NCI-H345 (cell line): ENCODE measurements around the gene ATXN8OS.
"Not testable (repeated sequence)": the region's sequence is repeated elsewhere in the genome, so short reads cannot be mapped to it uniquely, and the experiment has no call there.

ENCODE experiments used
- DNase-seq: peaks from one replicate; lab custom pipeline; 2025; lab: John Stamatoyannopoulos, UW

ATXN8OS gene

DNA sequence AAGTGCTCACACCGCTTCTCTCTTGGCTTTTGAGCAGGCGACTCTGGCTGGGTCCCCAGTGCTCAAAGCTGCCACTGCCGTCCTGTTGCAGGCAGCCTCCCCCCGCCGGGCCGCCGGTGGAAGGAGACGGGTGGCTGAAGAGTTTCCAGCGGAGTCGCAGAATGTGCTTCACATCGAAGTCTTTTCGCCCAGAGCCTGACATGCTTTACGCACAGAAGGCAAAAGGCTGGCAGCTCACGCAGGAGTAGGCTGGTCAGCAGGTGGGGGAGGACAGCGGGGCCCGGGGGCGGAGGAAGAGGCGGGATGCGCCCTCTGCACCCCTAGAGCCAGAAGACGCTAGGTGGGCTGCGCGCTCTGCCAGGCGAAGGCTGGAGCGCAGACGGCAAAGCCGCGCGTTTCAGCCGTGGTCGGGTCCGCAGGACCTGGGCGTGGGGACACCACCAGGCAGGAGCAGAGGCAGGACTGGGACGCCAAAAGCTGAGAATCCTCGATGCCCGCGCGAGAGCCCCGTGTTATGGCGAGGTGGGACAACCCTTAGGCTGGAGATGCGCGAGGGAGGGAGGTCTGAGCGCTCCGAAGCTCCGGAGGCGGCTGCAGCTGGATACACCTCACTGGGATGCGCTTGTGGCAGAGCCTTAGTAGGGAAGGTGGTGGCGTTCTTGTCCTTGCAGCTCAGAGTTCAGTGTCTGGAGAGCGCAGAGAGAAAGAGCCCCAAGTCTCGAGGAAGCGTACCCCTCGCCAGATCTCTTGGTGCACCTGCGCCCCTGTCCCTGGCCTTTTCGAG is at the start of gene ATXN8OS:
Gene ATXN8OS (plus strand): TSS at position 329 of the 784 bp plus-strand sequence.
- DNase-seq: no peak

GRCh38 chr13:70080012-70080411 is 27.6 kb upstream of the ATXN8OS start:
- DNase-seq: no peak

- no peak for DNase-seq
Observed at GRCh38 chr13:70087247-70087646, 20.4 kb upstream of the ATXN8OS start.

DNA sequence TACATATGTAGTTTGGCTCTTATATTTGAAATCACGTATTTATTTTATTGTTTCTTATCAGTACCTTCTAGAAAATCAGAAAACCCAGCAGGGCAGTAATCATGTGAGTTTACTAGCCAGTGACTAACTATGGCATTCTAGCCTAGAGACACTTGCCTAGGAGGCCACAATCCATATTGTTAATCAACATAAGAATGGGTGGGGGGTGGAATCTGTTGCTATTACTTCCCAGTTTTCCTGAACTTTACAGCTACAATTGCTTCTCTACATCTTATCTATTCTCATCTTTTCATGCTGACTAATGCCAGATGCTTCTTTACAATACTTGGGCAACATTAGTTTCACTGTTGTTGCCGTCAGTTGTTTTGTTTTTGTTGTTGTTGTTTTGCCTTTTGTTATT is 18.7 kb upstream of the ATXN8OS start:
- no peak for DNase-seq

GRCh38 chr13:70090036-70090723 is 17.4 kb upstream of the ATXN8OS start:
- DNase-seq: no peak

DNA sequence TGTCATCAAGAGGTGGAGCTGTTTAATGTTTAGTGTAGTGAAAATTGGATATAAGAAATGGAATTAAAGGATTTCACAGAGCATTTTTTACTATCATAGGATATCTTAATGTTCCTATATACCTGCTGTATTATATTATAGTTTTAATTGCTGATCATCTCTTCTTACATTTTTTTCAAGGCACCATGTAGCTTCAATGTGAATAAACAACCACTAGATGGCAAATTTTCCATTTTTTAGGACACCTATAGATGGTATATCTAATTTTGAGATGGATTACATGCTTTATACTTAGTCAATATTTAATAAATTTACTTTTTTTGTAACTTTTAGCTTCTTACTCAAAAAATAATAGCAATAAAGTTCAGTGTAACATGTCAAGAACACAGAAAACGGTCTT is 9.0 kb upstream of the ATXN8OS start:
- DNase-seq: no peak

- no peak for DNase-seq
Observed at GRCh38 chr13:70104481-70104880, 3.1 kb upstream of the ATXN8OS start.

DNA sequence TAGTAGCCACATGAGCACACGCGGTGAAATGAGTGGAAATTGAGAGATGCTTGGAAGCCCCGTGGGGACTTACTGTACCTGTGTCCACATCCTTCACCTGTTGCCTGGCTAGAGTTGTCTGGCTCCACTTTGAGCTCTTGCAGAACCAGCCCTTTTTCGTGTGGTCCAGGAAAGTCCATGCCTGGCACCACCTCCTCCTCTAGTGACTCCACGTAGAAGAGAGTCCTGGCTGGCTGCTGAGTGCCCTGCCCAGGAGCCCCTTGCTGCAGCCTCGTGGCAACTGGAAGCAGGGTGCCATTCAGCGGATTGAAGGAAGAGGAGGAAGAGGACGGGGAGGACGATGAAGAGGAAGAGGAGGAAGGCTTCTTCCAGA is 515 bp upstream of the ATXN8OS start:
- no peak for DNase-seq

DNA sequence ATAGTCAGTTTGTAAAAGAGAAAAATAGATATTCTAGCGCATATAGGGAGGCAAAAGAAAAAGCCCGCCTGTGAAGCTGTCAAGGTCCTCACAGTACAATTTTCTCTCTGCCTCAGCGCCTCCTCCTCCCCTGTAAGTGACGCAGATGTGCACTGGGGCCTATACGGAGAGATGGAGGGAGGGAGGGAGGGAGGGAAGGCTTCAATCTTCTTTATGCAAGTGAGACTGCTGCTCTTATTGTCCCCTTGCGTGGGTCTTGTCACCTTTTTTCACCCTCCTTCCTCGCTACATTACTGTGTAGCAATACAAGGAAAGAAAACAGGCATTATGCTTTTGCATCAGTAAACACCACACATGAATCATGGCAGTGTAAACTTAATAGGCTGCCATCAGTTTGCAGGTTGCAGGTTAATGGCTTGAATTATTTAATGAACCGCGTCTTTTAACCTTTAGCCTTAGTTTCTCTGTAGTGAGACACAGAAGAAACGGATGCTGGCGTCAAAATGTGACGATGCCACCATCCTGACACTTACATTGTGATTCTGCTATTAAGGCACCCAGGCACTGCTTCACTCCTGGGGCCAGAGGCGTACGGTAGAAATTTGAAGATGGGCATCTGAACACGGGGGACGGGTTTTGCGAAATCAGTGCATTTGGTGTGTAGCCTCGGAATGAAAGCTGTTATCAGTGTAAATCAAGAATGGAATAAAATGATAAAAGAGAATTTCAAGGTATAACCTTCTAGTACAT is 905 bp downstream of the ATXN8OS start, which contains the start of gene KLHL1:
Gene KLHL1 (minus strand): TSS at position 97 of the 750 bp plus-strand sequence. CDS start 753 bp downstream, outside the sequence.
- DNase-seq: no peak

- DNase-seq: no peak
Observed at GRCh38 chr13:70117338-70117905, 9.8 kb downstream of the ATXN8OS start.

DNA sequence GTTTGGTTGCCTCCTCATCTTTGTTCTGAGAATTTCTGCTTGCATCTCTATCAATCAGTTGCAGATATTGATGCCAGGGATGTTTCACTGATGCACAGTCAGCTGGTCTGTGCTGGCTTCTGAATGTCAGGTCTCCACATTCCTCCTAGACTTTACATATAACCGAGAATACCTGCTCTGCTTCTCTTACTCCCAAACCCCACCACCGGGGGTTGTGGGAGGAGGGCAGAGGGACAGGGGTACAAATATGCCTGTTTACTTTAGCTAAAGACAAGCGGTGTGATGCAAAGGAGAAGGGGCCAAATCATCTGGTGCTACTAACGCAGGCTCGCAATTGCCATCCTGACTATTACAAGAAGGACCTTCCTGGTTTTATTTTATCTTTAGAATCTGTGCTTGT is 18.1 kb downstream of the ATXN8OS start:
- no peak for DNase-seq

DNA sequence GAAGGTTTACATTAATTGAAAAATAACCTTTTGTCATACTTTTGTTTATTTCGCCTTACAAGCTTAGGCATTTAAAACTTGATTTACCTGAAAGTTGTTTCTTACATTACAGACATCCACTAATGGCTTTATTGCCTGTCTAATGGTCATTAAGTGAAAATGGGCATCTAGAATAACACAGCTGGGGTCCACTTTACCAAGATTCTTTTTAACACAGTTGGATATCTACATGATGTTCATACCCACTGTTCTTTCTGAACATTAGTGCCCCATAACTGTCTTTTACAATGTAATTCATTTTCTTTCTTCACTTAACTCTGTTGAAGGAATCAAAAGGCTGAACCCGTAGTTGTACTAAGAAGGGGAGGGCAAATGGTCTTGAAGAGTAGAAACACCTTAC is 20.5 kb downstream of the ATXN8OS start:
- DNase-seq: no peak

DNA sequence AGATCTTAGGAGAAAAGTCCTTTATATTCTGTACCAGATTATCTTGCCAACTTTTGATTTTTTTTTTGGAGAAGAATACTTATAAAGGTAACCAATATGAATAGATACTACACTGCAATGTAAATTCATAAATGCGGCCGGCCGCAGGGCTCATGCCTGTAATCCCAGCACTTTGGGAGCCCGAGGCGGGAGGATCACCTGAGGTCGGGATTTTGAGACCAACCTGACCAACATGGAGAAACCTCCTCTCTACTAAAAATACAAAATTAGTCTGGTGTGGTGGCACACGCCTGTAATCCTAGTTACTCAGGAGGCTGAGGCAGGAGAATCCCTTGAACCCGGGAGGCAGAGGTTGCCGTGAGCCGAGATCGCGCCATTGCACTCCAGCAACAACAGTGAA is 35.0 kb downstream of the ATXN8OS start:
- not testable (repeated sequence) for DNase-seq

DNA sequence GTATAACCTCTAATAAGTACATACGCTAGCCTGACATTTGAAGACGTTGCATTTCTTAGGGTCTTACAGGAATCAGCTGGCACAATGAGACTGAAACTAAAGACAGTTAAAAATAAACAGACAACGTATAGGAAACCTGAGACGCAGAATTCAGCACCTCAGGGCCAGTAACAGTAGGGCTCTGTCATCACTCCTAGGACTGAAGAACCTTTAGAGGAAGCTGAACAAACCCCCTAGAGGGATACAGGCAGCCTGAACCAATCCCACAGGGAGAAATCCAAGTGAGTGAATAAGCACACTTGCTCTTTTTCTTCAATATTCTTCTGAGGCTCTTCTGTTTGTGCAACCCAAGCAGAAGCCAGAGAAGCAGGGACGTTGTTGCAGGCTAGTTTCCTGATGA is 54.5 kb downstream of the ATXN8OS start:
- DNase-seq: no peak

DNA sequence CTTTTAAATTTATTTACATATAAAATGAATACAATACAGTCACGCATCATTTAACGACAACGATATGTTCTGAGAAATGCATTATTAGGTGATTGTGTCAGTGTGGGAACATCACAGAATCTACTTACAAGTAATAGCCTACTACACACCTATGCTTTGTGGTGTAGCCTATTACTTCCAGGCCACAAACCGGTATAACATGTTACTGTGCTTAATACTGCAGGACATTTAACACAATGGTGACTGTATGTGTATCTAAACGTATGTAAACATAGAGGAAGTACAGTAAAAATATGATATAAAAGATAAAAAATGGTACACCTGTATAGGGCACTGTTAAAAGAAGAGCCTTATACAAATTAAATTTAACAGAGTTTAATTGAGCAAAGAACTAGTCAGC is 63.1 kb downstream of the ATXN8OS start:
- DNase-seq: no peak

GRCh38 chr13:70171151-70171550 is 63.5 kb downstream of the ATXN8OS start:
- no peak for DNase-seq

DNA sequence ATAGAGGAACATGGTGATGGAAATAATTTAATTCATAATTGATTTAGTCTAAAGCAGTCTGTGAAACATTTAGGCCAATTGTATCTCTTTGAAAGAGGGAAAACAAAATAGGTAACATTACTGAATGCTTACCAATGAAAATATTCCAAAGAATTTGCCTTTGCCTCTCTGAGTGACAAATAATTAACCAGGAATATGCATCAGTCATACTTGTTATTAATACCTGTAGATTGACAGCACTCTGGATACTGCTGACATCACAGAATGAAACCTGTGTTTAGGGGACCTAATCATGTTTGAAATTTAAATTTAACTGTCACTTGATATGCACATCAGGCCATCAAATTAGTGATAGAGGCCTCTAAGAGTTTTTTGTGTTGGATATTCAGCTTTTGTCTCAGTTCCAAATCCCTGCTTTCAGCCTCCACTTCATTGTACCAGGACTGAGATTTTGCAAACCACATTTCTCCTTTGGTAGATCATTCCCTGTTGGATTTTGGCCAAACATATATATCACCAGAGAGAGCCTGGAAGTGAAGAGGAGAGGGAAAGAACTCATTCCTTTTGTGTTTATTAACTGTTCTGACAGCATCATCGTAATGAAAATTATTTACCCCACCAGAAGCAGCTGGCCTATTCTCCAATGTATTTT is 65.4 kb downstream of the ATXN8OS start:
- no peak for DNase-seq

DNA sequence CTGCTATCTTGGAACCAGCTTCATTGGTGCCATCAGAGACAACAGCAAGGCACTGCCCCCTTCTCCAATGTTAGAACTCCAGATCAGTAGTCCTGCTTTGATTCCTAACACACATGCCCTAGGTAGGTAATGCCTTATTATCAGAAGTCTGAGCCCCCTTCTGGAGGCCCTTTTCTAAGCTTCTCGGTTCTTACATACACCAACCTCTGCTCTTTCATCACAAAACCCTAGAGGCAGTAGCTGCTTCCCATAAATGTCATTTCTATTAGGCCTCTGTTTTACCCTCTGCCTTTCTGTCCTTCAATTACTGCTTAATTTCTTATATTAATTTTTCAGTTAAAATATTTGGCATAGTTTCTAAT is 66.0 kb downstream of the ATXN8OS start:
- DNase-seq: no peak

- no peak for DNase-seq
Observed at GRCh38 chr13:70178346-70178745, 70.7 kb downstream of the ATXN8OS start.
